Forelimb muscle (tissue), 1 donor: ENCODE data around the gene CARMIL3. TPM values are rescaled to one million over a fixed set of nuclear protein-coding genes. Genes with fewer than 3 reads are reported as not detected.

Source experiments
- DNase-seq: peaks from one replicate; pipeline ENCODE4 v3.0.0-alpha.2; 2013; ENCODE audit warnings: low read depth
- polyA plus RNA-seq: library from polyadenylated mRNA; unstranded; fragments of 120-200 nt; gene quantifications from one replicate; pipeline ENCODE4 v1.2.1, GENCODE V29; 2013; ENCODE audit not compliant: insufficient read length

The CARMIL3 gene
- polyA plus RNA-seq, 1 donor: 0.18 TPM

GRCh38 chr14:24115422-24116127 lies 63.8 kb downstream of the CARMIL3 start:
- no peak for DNase-seq

- no peak for DNase-seq
Observed at GRCh38 chr14:24116128-24116814, 64.5 kb downstream of the CARMIL3 start.

GRCh38 chr14:24117179-24117578 lies 65.4 kb downstream of the CARMIL3 start:
- DNase-seq: no peak

Other genes starting within 250 kb of the CARMIL3 start
- gene DHRS4, start 98.2 kb upstream of the CARMIL3 start, polyA plus RNA-seq: 20.9 TPM
- 9.2 TPM for gene DHRS4L2, start 63.1 kb upstream of the CARMIL3 start, polyA plus RNA-seq
- not detected for gene CPNE6, start 19.6 kb downstream of the CARMIL3 start, polyA plus RNA-seq
- gene PCK2, start 42.3 kb downstream of the CARMIL3 start, polyA plus RNA-seq: 3.6 TPM
- 45.7 TPM for gene DCAF11, start 62.8 kb downstream of the CARMIL3 start, polyA plus RNA-seq
- gene NRL, start 62.9 kb downstream of the CARMIL3 start, polyA plus RNA-seq: 1.8 TPM
- gene FITM1, start 78.7 kb downstream of the CARMIL3 start, polyA plus RNA-seq: 164 TPM
- gene PSME1, start 84.2 kb downstream of the CARMIL3 start, polyA plus RNA-seq: 110 TPM
- gene EMC9, start 89.6 kb downstream of the CARMIL3 start, polyA plus RNA-seq: 32.1 TPM
- gene PSME2, start 94.6 kb downstream of the CARMIL3 start, polyA plus RNA-seq: 74.3 TPM
- gene RNF31, start 95.5 kb downstream of the CARMIL3 start, polyA plus RNA-seq: 32.6 TPM
- gene IRF9, start 109.3 kb downstream of the CARMIL3 start, polyA plus RNA-seq: 25.1 TPM
- gene REC8, start 120.1 kb downstream of the CARMIL3 start, polyA plus RNA-seq: 8.2 TPM
- 26.4 TPM for gene IPO4, start 136.8 kb downstream of the CARMIL3 start, polyA plus RNA-seq
- gene TM9SF1, start 143.4 kb downstream of the CARMIL3 start, polyA plus RNA-seq: 18.8 TPM
- 5.0 TPM for gene TSSK4, start 153.7 kb downstream of the CARMIL3 start, polyA plus RNA-seq
- gene CHMP4A, start 161.5 kb downstream of the CARMIL3 start, polyA plus RNA-seq: 40.0 TPM
- 5.5 TPM for gene MDP1, start 164.1 kb downstream of the CARMIL3 start, polyA plus RNA-seq
- 188 TPM for gene NEDD8, start 180.4 kb downstream of the CARMIL3 start, polyA plus RNA-seq
- gene GMPR2, start 180.9 kb downstream of the CARMIL3 start, polyA plus RNA-seq: 53.3 TPM
- 37.0 TPM for gene TINF2, start 190.6 kb downstream of the CARMIL3 start, polyA plus RNA-seq
- 0.86 TPM for gene TGM1, start 211.2 kb downstream of the CARMIL3 start, polyA plus RNA-seq
- gene RABGGTA, start 219.6 kb downstream of the CARMIL3 start, polyA plus RNA-seq: 14.7 TPM
- 15.0 TPM for gene DHRS1, start 247.8 kb downstream of the CARMIL3 start, polyA plus RNA-seq
- 21.1 TPM for gene NOP9, start 247.8 kb downstream of the CARMIL3 start, polyA plus RNA-seq